Mesendoderm (in vitro differentiated cells): ENCODE data around the gene RAB43.

Experiments
- DNase-seq: peaks from one replicate; pipeline ENCODE4 v3.0.0; 2013
- H2AK5ac ChIP-seq: 2 replicates; pipeline ENCODE4 v1.6.1; 2013; ENCODE audit warnings: low read length, inconsistent platforms
- H2BK120ac ChIP-seq: 2 replicates; pipeline ENCODE4 v1.6.1; 2013; ENCODE audit warnings: low read depth, mild to moderate bottlenecking, low read length, moderate library complexity, mixed read lengths
- H2BK15ac ChIP-seq: replicated peaks from 2 replicates; pipeline ENCODE4 v1.6.1; 2013; ENCODE audit warnings: low read depth, mild to moderate bottlenecking, moderate library complexity
- H2BK5ac ChIP-seq: 2 replicates; pipeline ENCODE4 v1.6.1; 2013; ENCODE audit warnings: low read length, inconsistent platforms
- H3K18ac ChIP-seq: 2 replicates; pipeline ENCODE4 v1.6.1; 2013; ENCODE audit warnings: mild to moderate bottlenecking, low read length, mixed read lengths
- H3K23ac ChIP-seq: one replicate; pipeline ENCODE4 v1.6.1; 2013; ENCODE audit warnings: low read length
- H3K27ac ChIP-seq: 2 replicates; pipeline ENCODE4 v1.5.1; 2013; ENCODE audit warnings: low read depth, mild to moderate bottlenecking, inconsistent platforms, low read length, moderate library complexity
- H3K27me3 ChIP-seq: 2 replicates; pipeline ENCODE4 v1.6.1; 2013; ENCODE audit warnings: low read length, control low read depth, mild to moderate bottlenecking, inconsistent platforms; ENCODE audit not compliant: insufficient read depth, poor library complexity
- H3K36me3 ChIP-seq: 2 replicates; pipeline ENCODE4 v1.6.1; 2013; ENCODE audit warnings: low read length, inconsistent platforms; ENCODE audit not compliant: control insufficient read depth, insufficient read depth
- H3K4ac ChIP-seq: one replicate; pipeline ENCODE4 v1.6.1; 2013; ENCODE audit warnings: low read depth, mild to moderate bottlenecking, low read length, moderate library complexity
- H3K4me1 ChIP-seq: 2 replicates; pipeline ENCODE4 v1.6.1; 2013; ENCODE audit warnings: low read depth, low read length, inconsistent platforms; ENCODE audit not compliant: control insufficient read depth
- H3K4me2 ChIP-seq: 2 replicates; pipeline ENCODE4 v1.6.1; 2013; ENCODE audit warnings: low read length
- H3K4me3 ChIP-seq: 2 replicates; pipeline ENCODE4 v1.5.1; 2013; ENCODE audit warnings: mild to moderate bottlenecking, low read length
- H3K56ac ChIP-seq: one replicate; pipeline ENCODE4 v1.6.1; 2013; ENCODE audit warnings: low read length
- H3K79me1 ChIP-seq: 2 replicates; pipeline ENCODE4 v1.6.1; 2013; ENCODE audit warnings: low read length, inconsistent platforms
- H3K79me2 ChIP-seq: 2 replicates; pipeline ENCODE4 v1.6.1; 2013; ENCODE audit warnings: mild to moderate bottlenecking, low read length; ENCODE audit not compliant: control insufficient read depth, insufficient read depth
- H3K9ac ChIP-seq: 2 replicates; pipeline ENCODE4 v1.6.1; 2013; ENCODE audit warnings: low read length, inconsistent platforms
- H4K5ac ChIP-seq: one replicate; pipeline ENCODE4 v1.6.1; 2013; ENCODE audit warnings: low read length
- H4K8ac ChIP-seq: one replicate; pipeline ENCODE4 v1.6.1; 2013; ENCODE audit warnings: low read depth, mild to moderate bottlenecking, control low read depth, low read length, moderate library complexity
- WGBS: extraction: QIAGEN DNeasy Blood & Tissue Kit; methylation state at CpG from one replicate; pipeline ENCODE4 v1.1.7; 2013; ENCODE audit warnings: low lambda C conversion rate, missing lambda C conversion rate; ENCODE audit not compliant: insufficient coverage; ENCODE audit errors: extremely low coverage; 5-methylcytosine and 5-hydroxymethylcytosine counted together

RAB43 gene

GRCh38 chr3:129065016-129065719, 56.4 kb downstream of the RAB43 start:
- DNase-seq: no peak
- Histone ChIP-seq H3K79me1 (no peaks in the 10 kb centered on the region), H4K5ac (no peak overlapping the region), H3K27ac (no peak overlapping the region), H3K4me3 (no peak overlapping the region), H2BK5ac (no peak overlapping the region), H3K4ac (no peak overlapping the region), H3K79me2 (no peaks in the 10 kb centered on the region), H3K27me3 (no peaks in the 10 kb centered on the region), H4K8ac (no peak overlapping the region), H2AK5ac (no peak overlapping the region), H3K23ac (no peak overlapping the region), H2BK120ac (no peak overlapping the region), H3K36me3 (no peaks in the 10 kb centered on the region), H3K56ac (no peak overlapping the region), H3K9ac (no peak overlapping the region), H3K4me1 (no peaks in the 10 kb centered on the region), H3K4me2 (no peak overlapping the region), H2BK15ac (no peak overlapping the region), H3K18ac (no peak overlapping the region)
- no CpG with 5 or more reads among the region's 14 CpGs for WGBS

GRCh38 chr3:129063841-129064482, 57.6 kb downstream of the RAB43 start:
- no peak overlapping the region for H2BK120ac ChIP-seq
- H3K56ac ChIP-seq: no peak overlapping the region
- H3K79me1 ChIP-seq: no peaks in the 10 kb centered on the region
- no peak overlapping the region for H2AK5ac ChIP-seq
- no CpG with 5 or more reads among the region's 15 CpGs for WGBS
- H2BK15ac ChIP-seq: no peak overlapping the region
- no peaks in the 10 kb centered on the region for H3K79me2 ChIP-seq
- no peaks in the 10 kb centered on the region for H3K4me1 ChIP-seq
- H3K9ac ChIP-seq: no peak overlapping the region
- no peak overlapping the region for H3K27ac ChIP-seq
- DNase-seq: no peak
- no peaks in the 10 kb centered on the region for H3K36me3 ChIP-seq
- no peak overlapping the region for H3K4me2 ChIP-seq
- no peak overlapping the region for H3K4ac ChIP-seq
- no peak overlapping the region for H3K18ac ChIP-seq
- H3K27me3 ChIP-seq: no peaks in the 10 kb centered on the region
- no peak overlapping the region for H2BK5ac ChIP-seq
- H3K23ac ChIP-seq: no peak overlapping the region
- no peak overlapping the region for H4K8ac ChIP-seq
- no peak overlapping the region for H4K5ac ChIP-seq
- no peak overlapping the region for H3K4me3 ChIP-seq

GRCh38 chr3:129063091-129063640, 58.4 kb downstream of the RAB43 start:
- no peaks in the 10 kb centered on the region for H3K79me1 ChIP-seq
- no peak overlapping the region for H3K27ac ChIP-seq
- H3K79me2 ChIP-seq: no peaks in the 10 kb centered on the region
- H3K56ac ChIP-seq: no peak overlapping the region
- DNase-seq: no peak
- no peak overlapping the region for H3K4me2 ChIP-seq
- no peak overlapping the region for H2BK15ac ChIP-seq
- H3K9ac ChIP-seq: no peak overlapping the region
- no peak overlapping the region for H2BK5ac ChIP-seq
- no peaks in the 10 kb centered on the region for H3K27me3 ChIP-seq
- no peak overlapping the region for H4K8ac ChIP-seq
- H2BK120ac ChIP-seq: no peak overlapping the region
- no peak overlapping the region for H3K4ac ChIP-seq
- no peak overlapping the region for H3K4me3 ChIP-seq
- no CpG with 5 or more reads among the region's 10 CpGs for WGBS
- H3K18ac ChIP-seq: no peak overlapping the region
- no peak overlapping the region for H4K5ac ChIP-seq
- no peak overlapping the region for H3K23ac ChIP-seq
- H2AK5ac ChIP-seq: no peak overlapping the region
- H3K36me3 ChIP-seq: no peaks in the 10 kb centered on the region
- H3K4me1 ChIP-seq: no peaks in the 10 kb centered on the region

- H2BK120ac ChIP-seq: no peak overlapping the region
- no peak overlapping the region for H3K9ac ChIP-seq
- H2BK5ac ChIP-seq: no peak overlapping the region
- no peaks in the 10 kb centered on the region for H3K4me1 ChIP-seq
- no peak overlapping the region for H3K4me2 ChIP-seq
- no peaks in the 10 kb centered on the region for H3K36me3 ChIP-seq
- H2BK15ac ChIP-seq: no peak overlapping the region
- H3K18ac ChIP-seq: no peak overlapping the region
- no peak overlapping the region for H3K56ac ChIP-seq
- H3K27ac ChIP-seq: no peak overlapping the region
- H3K4me3 ChIP-seq: no peak overlapping the region
- no peak overlapping the region for H3K23ac ChIP-seq
- H3K79me2 ChIP-seq: no peaks in the 10 kb centered on the region
- no peak overlapping the region for H4K8ac ChIP-seq
- no peaks in the 10 kb centered on the region for H3K27me3 ChIP-seq
- H4K5ac ChIP-seq: no peak overlapping the region
- no peak overlapping the region for H2AK5ac ChIP-seq
- H3K4ac ChIP-seq: no peak overlapping the region
- no peaks in the 10 kb centered on the region for H3K79me1 ChIP-seq
- DNase-seq: no peak
- whole genome bisulfite sequencing: no CpG with 5 or more reads among the region's 32 CpGs
These were observed 59.4 kb downstream of the RAB43 start for GRCh38 chr3:129061888-129062834.

- Histone ChIP-seq H4K5ac (no peak overlapping the region), H3K4me3 (no peak overlapping the region), H4K8ac (no peak overlapping the region), H3K27me3 (no peaks in the 10 kb centered on the region), H3K4me2 (no peak overlapping the region), H2BK15ac (no peak overlapping the region), H2BK120ac (no peak overlapping the region), H3K18ac (no peak overlapping the region), H3K4ac (no peak overlapping the region), H3K36me3 (no peaks in the 10 kb centered on the region), H2BK5ac (no peak overlapping the region), H3K23ac (no peak overlapping the region), H3K4me1 (no peaks in the 10 kb centered on the region), H3K27ac (no peak overlapping the region), H3K9ac (no peak overlapping the region), H3K56ac (no peak overlapping the region), H2AK5ac (no peak overlapping the region), H3K79me1 (no peaks in the 10 kb centered on the region), H3K79me2 (no peaks in the 10 kb centered on the region)
- no CpG with 5 or more reads among the region's 19 CpGs for WGBS
- DNase-seq: no peak
These were observed 60.3 kb downstream of the RAB43 start for GRCh38 chr3:129061023-129061887.
